ENCODE results near the gene E2F6. TPM values are rescaled to one million over a fixed set of nuclear protein-coding genes. Genes with fewer than 3 reads are reported as not detected.

Gene E2F6
- total and polyA plus RNA-seq, 2 of the 13 experiments (the other 11 are each of a cell fraction or from before 2014, with no cell fraction given) = 27.3 to 36.0 TPM

DNA sequence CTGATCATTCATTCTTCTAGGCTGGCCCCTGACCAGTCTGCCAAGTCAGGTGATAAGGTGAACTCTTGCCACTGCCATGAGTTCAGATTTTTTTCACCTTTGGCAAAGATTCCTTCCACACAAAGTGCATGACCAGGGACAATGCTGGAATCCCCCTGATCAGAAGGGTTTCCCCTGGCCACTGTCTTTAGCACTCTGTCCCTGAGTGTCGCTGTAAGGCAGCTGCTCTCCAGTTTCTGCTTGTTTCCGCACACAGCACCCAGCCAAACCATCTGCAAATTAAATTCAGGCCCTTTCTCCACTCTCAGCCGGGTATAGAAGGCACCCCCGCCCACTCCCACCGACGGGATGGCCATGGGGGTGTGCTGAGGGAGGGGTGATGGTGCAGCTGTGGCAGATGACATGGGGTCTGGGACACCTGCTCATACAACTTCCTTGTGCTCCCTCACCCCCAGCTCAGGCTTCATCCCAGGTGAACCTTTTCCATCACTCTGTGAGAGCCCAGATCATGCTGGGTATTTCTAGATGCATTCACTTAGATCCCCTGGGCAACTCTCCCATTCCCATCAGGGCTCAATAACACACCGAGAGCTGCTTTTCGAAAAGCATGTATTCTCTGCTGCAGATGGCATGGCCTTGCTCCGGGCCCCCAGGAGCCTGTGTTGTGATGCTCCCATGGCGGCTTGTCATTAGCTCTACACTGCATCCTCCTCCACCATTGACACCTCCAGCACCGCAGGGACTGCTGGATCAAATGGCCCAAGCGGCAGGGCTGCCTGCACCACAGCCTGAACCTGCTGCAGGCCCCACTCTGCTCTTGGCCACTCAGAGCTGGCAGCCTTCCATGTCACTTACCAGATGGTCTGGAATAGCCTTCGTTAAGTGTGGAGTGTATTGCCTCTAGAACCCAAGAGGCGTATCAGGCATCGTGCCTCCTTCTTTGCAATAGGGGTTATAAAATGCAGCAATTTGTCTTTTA lies 69.2 kb downstream of the E2F6 start:
- in situ Hi-C loops (cut with HindIII; ENCODE audit: extremely low pct_ligation_motif_present, low pct_unique_long_range_greater_than_20kb) = no loop called here
- FAIRE-seq = no peak
- Histone ChIP-seq H3K79me2 (ENCODE audit: insufficient read depth, low read length) (no peaks in the 10 kb centered on the region), H3K4me3 (replicated peaks in 1 of 3; ENCODE audit: insufficient read depth in 1 of 3, low read depth in 2 of 3, low read length in 3 of 3) (no peak overlapping the region), H3K4me2 (ENCODE audit: low read depth, low read length) (peak overlapping the region; percentile 15; the same call in 1 of the 2 replicates), H2AFZ (ENCODE audit: low read length) (no peak overlapping the region), H3K9ac (ENCODE audit: insufficient read depth, low read depth, low read length) (no peak overlapping the region), H3K27ac (ENCODE audit: extremely low read length, insufficient read depth, low read length) (no peak overlapping the region), H4K20me1 (ENCODE audit: insufficient read depth, low read length) (no peaks in the 10 kb centered on the region), H3K4me1 (ENCODE audit: insufficient read depth, low read length) (peaks cover 44% of the 10 kb centered on the region), H3K9me3 (ENCODE audit: low read length) (no peaks in the 10 kb centered on the region), H3K27me3 (ENCODE audit: control insufficient read depth in 1 of 2, insufficient read depth in 2 of 2, low read length in 2 of 2) (peaks cover 3 to 4% of the 10 kb centered on the region in 2 experiments; a peak in 2 of 5 replicates), H3K36me3 (replicated peaks in 1 of 2; ENCODE audit: control insufficient read depth in 1 of 2, insufficient read depth in 2 of 2, low read length in 2 of 2) (no peaks in the 10 kb centered on the region)
- intact Hi-C loops (cut with micrococcal nuclease; ENCODE audit: unreplicated experiment) = no loop called here
- ChIA-PET POLR2A (interaction anchor here (1.0 to 2.6 kb wide), 5 partner anchors 8 to 52 kb away, joined by 3 to 10 read pairs (median 3); partner anchors contain the start of gene ROCK2), CTCF (ENCODE audit: low intra/inter-chr PET ratio, low total read pairs) (no interaction called here)
- ATAC-seq = peak; percentile 14
- no TSS peak for BruUV-seq (replicated peaks)
- DNase-seq (ENCODE audit: low spot score) = no peak
- WGBS (ENCODE audit: low lambda C conversion rate) = 65% methylated on average over 15 of the region's 15 CpGs
- TF ChIP-seq, protein P1, sequence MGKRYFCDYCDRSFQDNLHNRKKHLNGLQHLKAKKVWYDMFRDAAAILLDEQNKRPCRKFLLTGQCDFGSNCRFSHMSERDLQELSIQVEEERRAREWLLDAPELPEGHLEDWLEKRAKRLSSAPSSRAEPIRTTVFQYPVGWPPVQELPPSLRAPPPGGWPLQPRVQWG (CRISPR knock-in tag; IDR thresholded peaks at IDR 0.05; ENCODE audit: borderline replicate concordance, low read depth) = no peak
- TF ChIP-seq, protein P2, sequence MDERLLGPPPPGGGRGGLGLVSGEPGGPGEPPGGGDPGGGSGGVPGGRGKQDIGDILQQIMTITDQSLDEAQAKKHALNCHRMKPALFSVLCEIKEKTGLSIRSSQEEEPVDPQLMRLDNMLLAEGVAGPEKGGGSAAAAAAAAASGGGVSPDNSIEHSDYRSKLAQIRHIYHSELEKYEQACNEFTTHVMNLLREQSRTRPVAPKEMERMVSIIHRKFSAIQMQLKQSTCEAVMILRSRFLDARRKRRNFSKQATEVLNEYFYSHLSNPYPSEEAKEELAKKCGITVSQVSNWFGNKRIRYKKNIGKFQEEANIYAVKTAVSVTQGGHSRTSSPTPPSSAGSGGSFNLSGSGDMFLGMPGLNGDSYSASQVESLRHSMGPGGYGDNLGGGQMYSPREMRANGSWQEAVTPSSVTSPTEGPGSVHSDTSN (CRISPR knock-in tag; IDR thresholded peaks at IDR 0.05) = no peak
- TF ChIP-seq, protein P3, sequence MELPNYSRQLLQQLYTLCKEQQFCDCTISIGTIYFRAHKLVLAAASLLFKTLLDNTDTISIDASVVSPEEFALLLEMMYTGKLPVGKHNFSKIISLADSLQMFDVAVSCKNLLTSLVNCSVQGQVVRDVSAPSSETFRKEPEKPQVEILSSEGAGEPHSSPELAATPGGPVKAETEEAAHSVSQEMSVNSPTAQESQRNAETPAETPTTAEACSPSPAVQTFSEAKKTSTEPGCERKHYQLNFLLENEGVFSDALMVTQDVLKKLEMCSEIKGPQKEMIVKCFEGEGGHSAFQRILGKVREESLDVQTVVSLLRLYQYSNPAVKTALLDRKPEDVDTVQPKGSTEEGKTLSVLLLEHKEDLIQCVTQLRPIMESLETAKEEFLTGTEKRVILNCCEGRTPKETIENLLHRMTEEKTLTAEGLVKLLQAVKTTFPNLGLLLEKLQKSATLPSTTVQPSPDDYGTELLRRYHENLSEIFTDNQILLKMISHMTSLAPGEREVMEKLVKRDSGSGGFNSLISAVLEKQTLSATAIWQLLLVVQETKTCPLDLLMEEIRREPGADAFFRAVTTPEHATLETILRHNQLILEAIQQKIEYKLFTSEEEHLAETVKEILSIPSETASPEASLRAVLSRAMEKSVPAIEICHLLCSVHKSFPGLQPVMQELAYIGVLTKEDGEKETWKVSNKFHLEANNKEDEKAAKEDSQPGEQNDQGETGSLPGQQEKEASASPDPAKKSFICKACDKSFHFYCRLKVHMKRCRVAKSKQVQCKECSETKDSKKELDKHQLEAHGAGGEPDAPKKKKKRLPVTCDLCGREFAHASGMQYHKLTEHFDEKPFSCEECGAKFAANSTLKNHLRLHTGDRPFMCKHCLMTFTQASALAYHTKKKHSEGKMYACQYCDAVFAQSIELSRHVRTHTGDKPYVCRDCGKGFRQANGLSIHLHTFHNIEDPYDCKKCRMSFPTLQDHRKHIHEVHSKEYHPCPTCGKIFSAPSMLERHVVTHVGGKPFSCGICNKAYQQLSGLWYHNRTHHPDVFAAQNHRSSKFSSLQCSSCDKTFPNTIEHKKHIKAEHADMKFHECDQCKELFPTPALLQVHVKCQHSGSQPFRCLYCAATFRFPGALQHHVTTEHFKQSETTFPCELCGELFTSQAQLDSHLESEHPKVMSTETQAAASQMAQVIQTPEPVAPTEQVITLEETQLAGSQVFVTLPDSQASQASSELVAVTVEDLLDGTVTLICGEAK (IDR thresholded peaks at IDR 0.05) = no peak
- TF ChIP-seq, protein P3 (CRISPR knock-in tag; IDR thresholded peaks at IDR 0.05) = peak; percentile 59; the same call in 1 of the 2 replicates
- TF ChIP-seq, protein P4, sequence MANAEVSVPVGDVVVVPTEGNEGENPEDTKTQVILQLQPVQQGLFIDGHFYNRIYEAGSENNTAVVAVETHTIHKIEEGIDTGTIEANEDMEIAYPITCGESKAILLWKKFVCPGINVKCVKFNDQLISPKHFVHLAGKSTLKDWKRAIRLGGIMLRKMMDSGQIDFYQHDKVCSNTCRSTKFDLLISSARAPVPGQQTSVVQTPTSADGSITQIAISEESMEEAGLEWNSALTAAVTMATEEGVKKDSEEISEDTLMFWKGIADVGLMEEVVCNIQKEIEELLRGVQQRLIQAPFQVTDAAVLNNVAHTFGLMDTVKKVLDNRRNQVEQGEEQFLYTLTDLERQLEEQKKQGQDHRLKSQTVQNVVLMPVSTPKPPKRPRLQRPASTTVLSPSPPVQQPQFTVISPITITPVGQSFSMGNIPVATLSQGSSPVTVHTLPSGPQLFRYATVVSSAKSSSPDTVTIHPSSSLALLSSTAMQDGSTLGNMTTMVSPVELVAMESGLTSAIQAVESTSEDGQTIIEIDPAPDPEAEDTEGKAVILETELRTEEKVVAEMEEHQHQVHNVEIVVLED (CRISPR knock-in tag; IDR thresholded peaks at IDR 0.05; ENCODE audit: borderline replicate concordance) = no peak
- TF ChIP-seq CCAR2 (optimal IDR thresholded peaks at IDR 0.05; ENCODE audit: low read depth, low read length) (no peak), RARA (CRISPR knock-in tag; IDR thresholded peaks at IDR 0.05) (peak; percentile 41; the same call in 1 of the 2 replicates)

Measured in HepG2 (cell line).